HG02938 (cell line): ENCODE measurements around the gene FMNL2.

ENCODE experiments used
- ATAC-seq: cut with Tn5 transposase; IDR thresholded peaks from one replicate; pipeline ENCODE4 v1.9.1; 2021; ENCODE audit warnings: mild to moderate bottlenecking, moderate library complexity; ENCODE audit not compliant: unreplicated experiment

The FMNL2 gene

DNA sequence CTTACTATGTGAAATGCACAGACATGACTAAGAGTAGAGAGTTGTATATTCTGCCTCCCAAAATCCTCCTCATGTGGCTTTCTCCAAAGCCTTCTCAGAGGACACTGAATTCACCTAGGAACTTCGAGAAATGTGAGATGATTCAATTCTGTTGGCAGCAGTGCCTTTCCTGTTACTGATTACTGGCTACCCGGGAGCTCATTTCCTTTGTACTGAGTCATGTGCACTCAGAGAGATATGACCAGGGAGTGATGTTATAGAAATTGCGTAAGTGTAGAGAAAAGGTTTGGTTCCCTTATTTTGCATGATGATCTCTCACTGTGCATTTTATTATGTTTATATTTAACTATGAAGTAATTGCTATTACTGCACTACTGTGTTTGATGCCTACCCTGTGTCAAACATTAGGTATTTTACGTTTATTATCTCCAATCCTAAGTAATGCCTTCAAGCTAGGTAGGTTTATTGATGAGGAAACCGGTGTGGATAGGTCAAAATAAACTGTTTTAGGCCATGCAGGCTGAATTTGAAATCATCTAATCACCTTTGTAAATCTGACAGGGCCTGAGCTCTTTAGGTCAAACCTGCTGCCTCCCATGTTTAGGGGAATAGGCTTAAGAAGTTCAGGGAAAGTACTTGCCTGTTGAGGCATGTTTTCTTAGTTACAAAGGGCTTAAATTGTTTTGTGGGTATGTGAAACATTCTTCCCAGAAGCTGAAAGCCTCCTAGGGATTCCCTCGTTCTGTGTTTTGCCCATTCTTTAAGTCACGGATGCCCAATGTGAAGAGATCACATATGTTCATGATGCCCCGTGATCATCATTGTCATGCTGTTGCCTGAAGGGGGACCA, 86.8 kb downstream of the FMNL2 start:
- ATAC-seq: peak; percentile 93

DNA sequence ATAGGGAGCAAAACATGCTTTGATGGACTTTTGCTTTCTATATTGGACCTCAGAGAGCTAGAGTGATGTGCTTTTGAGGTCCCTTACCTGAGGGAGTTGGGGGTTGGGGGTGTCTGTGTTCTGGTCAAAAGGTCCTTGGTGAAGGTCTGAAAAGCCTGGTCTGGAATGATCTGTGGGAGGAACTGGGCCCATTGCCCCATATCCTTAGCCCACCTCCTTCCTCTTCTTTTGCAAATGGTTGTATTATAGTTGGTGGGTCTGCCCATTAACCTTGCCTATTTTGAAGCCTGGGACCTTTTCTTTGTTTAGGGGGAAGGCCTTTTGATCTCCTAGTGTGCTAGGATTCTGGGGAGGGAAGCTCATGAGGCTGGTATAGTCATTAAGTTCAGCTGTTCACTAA, 88.7 kb downstream of the FMNL2 start:
- no peak for ATAC-seq

DNA sequence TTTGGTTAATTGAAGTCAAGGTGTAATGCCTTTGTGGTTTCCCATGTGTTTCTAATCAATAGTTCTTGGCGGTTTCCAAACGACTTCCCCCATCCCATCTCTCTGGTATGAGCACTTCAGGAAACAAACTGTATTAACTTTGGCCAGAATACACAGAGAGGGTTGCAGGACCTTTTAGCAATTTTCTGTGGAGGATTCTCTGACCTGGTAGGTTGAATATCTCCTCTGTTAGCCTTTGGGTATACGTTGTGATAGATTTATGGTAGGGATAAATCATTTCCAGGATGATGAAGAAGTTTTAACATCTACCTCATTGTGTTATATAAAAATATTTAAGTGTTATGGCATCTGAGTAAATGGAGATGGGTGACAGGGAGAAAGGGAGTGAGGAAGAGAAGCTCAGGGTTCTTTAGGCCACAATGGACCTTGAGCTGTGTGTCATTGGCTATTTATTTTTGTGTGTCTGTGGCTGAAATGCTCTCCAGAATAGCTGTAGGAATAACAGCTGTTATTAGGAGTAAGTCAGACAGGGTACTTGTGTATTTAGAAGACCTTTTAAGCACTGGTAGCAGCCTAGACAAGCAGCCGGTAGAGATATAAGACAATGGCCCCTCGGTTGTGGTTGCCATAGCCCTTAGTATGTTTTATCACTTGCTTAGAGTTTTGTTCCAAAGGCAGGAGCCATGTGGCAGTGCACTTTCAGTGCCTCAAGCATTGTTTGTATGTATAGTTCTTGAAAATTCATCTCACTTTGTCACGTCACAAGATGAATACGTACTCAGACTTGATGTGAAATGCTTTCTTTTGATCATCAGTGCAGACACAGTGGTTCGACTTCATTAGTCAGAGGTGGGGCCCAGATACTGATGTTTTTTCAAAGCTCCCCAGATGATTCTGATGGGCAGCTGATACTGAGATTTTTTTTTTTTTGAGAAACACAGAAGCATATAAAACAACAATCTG, 91.1 kb downstream of the FMNL2 start:
- no peak for ATAC-seq

DNA sequence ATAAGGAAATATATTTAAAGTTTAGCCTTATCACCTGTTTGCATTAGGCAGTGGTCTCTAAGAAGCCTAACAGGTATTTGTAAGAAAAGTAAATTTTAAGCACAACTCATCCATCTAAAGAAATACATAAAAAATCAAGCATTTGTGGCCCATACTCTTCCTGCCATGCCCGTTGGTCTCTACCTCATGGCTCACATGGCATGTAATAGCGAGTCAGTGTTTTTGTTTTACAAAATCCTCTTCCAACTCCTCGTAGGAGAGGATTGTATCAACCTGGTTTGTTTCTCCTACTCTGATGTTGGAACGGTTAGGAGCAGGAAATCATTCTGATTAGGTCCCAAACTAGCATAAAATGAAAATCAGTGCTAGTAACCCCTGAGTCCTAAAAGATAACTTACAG, 91.8 kb downstream of the FMNL2 start:
- no peak for ATAC-seq

DNA sequence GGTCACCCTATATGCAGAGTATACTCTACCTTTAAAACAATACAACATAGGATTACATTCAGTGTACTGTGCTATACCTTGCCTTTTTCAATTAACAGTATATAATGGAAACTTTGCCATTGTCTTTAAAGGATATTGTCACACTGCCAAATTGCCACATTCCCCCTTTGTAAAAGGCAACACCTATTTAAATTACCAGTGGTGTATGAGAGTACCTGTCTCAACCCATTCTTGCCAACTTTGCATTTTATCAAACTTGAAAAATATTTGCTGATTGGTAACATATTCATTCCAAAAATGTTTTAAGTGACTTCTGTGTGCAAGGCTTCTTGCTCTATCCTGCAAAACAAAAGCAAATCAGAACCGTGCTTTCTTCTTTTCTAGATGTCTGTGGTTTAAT, 92.9 kb downstream of the FMNL2 start:
- no peak for ATAC-seq

DNA sequence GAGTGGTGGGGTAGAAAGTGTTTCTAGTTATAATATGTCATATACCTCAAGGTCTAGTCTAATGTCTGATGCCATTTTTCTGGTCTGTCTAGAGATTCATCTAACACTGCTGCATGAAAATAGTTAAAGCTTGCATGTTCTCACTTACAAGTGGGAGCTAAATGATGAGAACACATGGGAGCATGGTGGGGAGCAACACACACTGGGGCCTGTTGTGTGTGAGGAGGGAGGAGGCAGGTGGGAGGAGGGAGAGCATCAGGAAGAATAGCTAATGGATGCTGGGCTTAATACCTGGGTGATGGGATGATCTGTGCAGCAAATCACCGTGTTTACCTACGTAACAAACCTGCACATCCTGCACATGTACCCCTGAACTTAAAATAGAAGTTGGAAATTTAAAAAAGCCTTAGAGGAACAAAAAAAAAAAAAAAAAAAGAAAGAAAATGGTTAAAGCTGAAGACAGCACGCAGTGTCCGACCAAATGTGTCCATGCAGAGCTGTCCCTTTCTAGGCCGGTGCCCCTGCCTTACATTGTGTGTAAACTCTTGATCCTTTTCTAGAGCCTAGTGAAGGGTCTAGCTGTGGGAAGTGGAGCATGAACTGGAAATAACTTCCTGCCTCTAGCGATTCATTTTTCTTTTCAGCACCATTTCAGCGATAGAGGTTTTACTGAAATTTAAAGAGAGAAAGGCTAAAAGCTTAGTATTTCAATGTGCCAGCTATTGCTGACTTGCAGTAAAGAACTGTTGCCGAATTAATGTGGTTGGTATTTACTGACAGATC, 94.0 kb downstream of the FMNL2 start:
- no peak for ATAC-seq

DNA sequence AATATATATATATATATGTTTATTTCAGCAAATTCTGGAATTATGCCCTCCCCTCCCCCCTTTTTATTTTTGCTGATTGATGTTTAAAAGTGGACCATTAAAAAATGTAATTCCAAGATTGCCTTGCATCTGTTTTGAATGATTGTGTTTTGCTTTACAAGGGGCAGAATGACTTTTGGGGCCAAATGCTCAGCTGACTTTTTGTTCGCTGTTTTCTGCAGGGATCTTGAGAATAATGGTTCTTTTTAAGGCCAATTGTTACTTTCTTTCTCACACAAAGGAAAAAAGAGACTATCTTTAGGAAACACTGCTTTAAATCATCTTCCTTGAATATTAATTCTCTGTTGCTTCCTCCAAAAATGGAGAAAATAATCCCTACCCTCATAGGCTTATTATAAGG, 95.9 kb downstream of the FMNL2 start:
- ATAC-seq: no peak

DNA sequence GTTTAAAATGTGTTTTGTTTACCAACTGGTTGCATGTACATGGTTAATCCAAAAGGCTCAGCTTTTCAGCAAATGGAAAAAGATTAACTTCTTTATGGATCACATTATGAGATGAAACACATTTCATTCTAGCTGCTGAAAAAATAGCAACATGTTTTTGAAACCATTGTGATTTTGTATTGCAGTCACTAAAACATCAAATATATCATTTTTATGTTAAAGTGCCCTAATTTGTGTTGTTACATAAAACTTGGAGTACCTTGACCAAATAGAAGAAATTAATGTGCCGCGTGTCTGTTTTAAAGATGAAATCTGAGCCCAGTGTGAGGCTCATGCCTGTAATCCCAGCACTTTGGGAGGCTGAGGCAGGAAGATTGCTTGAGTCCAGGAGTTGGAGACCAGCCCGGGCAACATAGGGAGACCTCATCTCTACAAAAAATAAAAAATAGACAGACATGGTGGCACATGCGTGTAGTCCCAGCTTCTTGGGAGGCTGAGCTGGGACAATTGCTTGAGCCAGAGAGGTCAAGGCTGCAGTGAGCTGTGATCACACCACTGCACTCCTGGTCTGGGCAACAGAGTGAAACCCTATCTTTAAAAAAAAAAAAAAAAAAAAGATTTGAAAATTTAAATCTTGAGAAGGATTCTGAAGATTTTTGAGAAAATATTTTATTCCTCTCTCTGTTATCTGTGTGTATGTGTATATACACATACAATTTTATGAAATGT, 96.6 kb downstream of the FMNL2 start:
- ATAC-seq: no peak

DNA sequence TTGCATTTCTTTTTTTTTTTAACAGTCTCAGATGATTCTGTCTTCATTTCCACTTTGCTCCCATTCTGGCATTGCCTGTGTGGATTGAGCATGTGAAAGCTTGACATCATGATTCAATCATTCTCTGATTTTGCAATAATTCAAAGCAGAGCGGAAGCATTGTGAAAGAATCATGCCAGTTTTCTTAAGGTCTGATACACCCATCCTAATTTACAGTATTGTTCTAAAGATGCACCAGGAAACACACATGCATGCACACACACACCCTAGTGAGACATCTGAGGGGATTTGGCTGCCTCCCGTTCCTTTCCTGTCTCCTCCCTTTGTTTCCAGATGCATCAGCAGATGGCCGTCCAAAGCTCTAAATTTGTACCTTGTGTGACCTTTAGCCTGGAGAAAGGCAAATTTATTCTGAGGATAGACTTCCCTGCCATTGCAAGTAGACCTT, 97.3 kb downstream of the FMNL2 start:
- no peak for ATAC-seq

DNA sequence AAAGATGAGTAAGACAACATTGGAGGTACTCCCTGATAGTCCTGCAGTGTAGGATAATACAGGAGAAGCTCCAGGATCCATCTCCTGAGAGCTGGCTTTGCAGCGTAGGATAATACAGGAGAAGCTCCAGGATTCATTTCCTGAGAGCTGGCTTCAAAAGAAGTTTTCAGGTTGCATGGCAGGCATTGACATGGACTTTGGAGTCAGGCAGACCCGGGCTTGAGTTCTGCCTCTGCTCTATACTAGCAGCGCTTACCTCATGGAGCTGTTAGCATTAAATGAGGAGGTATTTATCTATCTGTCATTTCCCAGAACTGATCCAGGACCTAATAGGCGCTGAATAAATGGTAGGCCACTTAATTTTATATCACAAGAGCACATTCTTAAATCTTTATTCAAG, 97.8 kb downstream of the FMNL2 start:
- no peak for ATAC-seq

DNA sequence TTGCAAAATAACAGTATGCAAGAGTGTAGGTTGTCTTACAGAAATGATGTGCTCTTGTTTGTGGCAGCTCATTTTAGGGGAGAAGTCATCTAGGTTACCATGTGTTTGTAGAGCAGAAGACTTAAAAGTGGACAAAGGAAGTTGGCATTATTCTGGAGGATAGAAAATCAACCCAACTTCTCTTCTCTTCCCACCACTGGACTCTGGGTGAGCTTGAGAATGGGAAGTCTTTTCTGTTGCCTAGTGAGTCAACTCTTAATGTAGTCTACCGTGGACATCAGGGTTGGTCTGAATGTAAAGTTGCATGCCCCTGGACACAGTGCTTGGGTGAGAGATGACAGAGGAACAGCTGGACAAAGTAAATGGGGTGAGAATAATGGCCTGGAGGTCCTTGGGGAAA, 98.3 kb downstream of the FMNL2 start:
- ATAC-seq: no peak

DNA sequence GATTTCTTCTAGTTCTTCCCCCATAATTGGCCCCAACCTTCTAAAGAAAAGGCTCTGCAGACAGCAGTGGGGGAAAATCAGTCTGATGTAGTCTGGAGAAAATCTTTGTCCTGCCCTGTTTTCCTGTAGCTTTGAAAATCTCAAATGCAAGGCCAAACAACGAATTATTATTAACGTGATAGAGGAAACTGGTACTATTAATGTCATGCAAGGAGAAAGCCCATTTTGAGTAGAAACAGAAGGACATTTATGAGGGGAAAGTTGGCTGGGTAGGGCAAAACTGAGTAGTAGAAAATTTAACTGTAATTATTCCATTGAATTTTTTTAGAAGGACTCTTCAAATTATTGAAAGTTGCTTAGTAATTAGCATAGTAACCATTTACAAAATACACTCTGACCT, 98.8 kb downstream of the FMNL2 start:
- ATAC-seq: no peak

DNA sequence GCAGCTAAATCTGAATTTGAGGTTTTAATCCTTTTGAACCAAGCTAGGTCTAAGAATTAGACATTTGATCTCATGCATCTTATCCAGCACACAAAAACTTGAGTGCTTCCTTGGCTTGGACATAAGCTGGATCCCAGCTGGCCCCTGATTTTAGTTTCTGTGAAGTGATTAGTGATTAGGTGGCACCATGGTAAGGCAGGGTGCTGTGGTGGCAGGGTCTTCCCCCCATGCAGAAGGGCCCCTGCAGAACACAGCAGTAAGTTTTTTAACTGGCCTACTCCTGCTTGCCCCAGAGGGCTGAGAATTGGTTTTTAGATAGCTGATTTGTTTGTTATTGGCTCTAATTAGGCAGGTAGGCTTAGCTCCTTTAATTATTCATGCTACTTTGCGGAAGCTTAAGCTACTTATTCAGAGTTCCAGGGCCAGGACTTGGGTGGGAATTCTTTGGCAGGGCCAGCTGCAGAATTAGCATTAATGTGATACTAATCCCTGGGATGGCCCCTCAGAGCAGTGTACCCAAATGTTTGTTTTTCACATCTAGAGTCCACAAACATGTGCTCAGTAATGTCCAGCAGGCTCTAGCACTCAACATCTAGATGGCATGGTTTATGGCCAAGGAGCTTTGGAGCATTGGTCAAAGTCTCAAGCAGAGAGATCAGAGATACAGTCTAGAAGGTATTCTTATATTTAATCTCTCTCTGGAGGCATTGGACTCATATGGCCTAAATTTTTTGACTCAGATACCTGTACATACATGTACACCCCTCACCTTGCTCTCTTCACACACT, 99.6 kb downstream of the FMNL2 start:
- ATAC-seq: no peak

DNA sequence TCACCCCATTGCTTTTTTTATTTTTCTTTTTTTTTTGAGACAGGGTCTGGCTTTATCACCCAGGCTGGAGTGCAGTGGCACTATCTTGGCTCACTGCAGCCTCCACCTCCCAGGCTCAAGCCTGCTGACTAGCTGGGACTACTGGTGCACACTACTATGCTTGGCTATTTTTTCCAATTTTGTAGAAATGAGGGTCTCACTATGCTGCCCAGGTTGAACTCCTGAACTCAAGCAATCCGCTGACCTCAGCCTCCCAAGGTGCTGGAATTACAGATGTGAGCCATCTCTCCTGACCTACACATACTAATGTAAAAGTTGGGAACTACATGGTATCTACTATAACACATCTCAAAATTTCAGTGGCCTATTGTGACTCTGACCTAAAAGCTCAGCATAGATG, 101.2 kb downstream of the FMNL2 start:
- ATAC-seq: no peak

DNA sequence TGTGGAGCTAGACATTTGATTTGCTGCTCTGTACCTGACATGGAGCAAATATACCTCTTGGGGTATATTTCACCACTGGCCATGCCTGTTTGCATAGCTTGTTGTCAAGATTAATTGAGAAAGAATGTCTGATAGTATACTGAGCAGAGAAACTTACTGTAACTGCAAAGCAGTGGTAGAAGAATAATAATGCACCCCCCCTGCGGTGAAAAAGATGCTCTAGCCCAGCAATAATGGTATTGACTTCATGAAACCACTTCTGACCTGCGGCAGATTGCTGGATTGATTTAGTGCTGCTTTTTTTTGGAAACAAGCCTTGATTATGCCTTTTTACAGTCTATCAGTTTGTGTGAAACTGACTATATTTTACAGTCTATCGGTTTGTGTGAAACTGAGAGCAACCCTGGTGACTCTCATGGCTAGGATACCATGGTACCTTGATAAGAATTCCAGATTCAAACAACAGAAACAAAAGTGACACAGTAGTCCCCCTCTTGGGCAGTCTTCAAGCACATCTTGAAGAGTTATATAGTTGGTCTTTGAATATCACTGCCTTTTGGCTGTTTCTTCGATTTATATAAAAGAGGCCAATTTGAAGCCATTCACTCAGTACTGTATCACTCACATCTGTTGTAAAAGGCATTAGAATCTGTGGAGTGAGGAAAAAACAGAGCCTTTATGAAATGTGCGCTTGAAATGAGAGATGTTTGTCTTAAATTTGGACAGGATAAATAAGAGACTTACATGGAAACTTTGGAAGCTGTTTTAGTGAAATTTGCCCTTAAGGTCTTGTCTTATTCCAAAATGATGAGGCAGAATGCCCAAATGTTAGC, 102.5 kb downstream of the FMNL2 start:
- no peak for ATAC-seq

DNA sequence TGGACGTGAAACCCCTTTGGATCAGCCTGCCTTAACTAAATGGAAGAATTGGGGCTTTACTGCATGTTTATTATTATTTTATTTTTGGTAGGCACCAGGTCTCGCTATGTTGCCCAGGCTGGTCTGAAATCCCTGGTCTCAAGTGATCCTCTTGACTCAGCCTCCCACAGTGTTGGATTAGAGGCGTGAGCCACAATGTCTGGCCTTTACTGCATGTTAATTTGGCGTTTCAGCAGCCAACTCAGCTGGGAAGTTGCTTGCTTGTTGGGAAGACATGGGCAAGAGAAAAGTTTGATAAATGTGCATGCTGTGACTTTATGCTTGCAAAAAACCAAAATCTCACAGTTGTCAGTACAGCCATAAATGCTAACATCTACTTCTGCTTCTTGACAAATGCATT, 105.1 kb downstream of the FMNL2 start:
- ATAC-seq: no peak

DNA sequence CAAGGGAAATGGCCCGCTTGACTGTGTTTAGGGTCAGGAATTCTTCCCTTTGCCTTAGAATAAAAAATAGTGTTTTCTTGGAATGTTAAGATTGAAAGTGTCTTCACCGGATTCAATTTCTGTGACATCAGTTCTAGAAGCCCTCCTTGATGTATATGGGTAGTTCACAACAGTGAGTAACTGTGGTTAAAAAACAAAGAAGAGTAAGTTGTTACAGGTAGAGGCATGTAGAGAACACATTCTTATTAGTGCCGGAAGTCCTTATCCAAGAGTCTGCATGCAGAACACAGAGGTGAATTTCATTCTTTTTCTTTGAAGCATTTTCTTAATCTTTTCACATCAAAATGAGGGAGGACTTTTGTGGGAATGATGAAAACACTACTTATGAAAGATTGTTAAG, 105.5 kb downstream of the FMNL2 start:
- ATAC-seq: no peak

DNA sequence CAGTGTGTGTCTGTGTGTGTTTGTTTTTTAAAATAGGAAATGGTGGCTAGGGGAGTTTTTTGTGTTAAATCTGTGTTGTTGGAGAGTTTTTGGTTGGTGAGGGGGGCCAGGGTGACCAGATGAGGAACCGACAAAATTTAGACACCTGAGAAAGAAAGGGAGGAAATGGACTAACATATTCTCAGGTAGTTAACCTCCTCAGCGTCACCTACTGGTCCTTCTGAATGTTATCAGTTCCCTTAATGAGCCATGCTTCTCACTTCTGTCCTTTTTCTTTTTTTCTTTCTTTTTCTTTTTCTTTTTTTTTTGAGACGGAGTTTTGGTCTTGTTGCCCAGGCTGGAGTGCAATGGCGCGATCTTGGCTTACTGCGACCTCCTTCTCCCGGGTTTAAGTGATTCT, 107.0 kb downstream of the FMNL2 start:
- no peak for ATAC-seq

DNA sequence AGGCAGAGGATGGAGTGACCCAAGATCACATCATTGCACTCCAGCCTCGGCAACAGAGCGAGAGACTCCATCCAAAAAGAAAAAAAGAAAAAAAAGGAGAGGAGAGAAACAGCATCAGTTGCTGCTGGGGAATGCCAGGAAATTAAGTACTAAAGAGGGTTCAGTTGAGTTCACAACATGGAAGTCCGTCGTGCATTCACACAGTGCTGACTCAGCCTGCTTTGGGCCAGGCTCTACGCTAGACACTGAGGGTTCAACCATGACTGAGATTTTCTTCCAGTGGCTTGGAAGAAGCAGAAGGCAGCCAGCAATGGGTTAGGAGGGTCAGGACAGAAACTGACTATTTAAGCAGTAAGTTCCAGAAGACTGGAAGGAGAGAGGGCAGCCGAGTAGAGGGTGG, 108.8 kb downstream of the FMNL2 start:
- no peak for ATAC-seq
